NCI-H446 treated with DMSO at 0.1 percent for 48 hours (cell line): ENCODE data around the gene MYORG.

Source experiments
- DNase-seq: peaks from one replicate; lab custom pipeline; 2025; lab: John Stamatoyannopoulos, UW

The MYORG gene

GRCh38 chr9:34332076-34332964 lies 44.4 kb downstream of the MYORG start:
- DNase-seq, result peak; percentile 19

DNA sequence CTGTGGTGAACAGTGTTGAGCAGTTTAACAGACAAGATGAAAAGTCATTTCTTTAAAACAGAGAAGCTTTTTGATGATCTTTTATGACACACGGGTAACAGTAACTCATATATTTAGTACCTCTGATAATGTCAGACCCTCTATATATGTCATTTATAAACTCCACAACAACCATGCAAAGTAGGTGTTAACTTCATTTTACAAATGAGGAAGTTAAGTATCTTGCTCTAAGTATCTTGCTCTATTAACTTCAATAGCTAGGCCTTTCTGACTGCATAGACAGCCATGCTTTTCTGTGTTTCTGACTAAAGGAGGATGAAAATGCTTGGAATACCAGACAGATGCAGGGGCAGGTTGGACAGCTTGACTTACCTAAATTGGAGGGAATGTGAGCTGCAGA lies 45.5 kb downstream of the MYORG start:
- DNase-seq, result no peak

GRCh38 chr9:34328987-34329832 lies 47.5 kb downstream of the MYORG start, which contains the start of the genes KIF24 and NUDT2:
TSS of gene KIF24 (minus strand) at chr9:34329268. CDS start at chr9:34311346, 17,922 bp downstream.
TSS of gene NUDT2 (plus strand) at chr9:34329569. CDS start at chr9:34339040, 9,471 bp downstream.
- peak; percentile 100 for DNase-seq

GRCh38 chr9:34328500-34328986 lies 48.2 kb downstream of the MYORG start:
- no peak for DNase-seq

DNA sequence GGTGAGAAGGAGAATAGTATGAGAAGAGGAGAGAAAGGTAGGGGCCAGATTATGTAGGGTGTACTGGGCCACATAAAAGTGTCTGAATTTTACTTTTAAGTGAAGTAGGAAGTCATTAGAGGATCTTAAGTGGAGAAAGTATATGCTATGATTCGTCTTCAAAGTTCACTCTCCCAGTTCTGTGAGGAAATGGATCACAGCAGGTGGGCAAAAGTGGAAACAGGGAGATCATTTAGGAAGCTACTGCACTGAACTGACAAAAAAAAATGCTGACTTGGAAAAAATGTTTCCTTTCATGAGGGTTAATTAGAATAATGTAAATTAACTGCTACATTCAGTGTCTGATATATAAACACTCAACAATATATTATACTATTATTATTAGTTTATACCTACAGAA lies 50.0 kb downstream of the MYORG start:
- no peak for DNase-seq

DNA sequence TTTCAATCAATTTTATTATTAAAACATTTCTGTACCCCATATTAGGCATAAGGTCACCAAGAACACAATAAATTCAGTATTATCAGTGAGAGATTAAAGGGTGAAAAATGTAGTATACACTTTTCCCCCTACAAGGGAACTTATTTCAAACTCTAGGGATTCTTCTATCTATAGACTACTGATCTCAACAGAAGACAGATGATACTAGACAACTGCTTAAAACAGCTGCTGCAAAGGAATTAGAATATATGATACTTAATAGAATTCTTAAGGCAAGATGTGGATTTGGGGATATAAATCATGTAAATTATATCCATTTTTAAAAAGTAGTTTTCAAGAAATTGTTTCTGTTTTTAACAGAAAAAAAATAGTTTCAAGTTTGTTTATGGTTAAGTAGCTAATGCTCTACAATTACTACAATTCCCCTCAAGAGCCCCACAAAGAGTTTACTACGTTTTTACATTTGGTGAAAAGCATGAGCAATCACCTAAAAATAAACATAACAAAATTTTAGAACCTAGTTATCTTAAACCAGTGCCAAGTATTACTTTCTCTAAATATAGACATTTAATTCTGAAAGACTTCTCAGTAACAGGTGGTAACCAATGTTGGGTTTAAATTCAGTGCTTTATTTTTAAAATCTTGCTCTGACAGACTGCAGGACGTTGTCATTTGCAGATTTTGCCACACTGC lies 53.7 kb downstream of the MYORG start:
- no peak for DNase-seq

DNA sequence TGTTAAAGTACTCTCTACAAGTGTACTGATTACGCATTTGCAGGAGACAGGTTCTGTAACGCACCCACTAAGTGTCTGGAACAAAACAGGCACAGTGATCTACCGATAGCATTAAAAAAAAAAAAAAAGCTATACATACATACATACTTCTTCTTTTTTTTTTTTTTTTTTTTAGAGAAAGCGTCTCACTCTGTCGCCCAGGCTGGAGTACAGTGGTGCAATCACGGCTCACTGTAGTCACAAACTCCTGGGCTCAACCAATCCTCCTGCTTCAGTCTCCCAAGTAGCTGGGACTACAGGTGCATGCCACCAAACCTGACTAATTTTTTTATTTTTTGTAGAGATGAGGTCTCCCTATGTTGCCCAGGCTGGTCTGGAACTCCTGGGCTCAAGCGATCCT lies 55.2 kb downstream of the MYORG start:
- no peak for DNase-seq

GRCh38 chr9:34318163-34318790 lies 58.4 kb downstream of the MYORG start:
- no peak for DNase-seq

DNA sequence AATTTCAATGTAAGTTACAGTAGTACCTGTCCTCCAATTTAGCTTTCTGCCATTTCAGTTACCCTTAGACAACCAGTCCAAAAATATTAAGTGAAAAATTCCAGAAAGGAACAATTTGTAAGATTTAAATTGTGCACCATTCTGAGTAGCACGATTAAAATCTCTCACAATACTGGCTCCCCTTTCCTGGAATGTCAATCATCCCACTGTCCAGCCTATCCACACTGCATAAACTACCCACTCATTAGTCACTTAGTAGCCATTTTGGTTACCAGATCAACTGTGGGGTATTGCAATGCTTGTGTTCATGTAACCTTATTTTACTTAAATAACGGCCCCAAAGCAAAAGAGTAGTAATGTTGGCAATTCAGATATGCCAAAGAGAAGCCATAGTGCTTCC lies 59.3 kb downstream of the MYORG start:
- no peak for DNase-seq
